ENCODE data around the gene LSS.
A peak's percentile ranks its signal among the peaks of the same experiment; 100 is the strongest.

The LSS gene

DNA sequence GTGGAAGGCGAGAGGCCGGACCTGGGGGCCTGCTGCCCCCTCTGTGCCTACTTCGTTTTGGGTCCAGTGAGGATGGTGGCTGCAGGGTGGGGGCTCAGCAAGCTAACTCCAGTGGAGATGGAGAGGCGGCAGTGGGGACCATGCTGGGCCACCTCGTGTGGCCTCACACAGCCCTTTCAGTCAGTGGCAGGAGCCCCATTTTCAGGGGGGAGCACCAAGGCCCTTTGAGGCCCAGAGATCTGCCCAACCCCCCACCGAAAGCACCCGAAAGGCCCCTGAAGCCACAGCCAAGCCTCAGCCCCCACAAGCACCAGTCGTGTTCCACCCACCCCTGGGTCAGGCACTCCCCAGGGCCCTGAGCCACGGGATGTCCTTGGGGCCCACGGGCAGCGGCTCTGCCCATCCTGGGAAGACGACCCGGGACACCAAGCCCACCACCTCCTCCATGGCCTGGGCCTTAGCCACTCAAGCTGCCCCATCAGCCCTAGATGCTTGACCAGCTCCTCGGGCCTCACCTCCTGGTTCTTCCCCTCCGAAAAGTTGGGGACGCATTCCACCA is 73.5 kb downstream of the LSS start:
- no peak for DNase-seq (ENCODE audit: low read depth in 2 of 2, low spot score in 1 of 2)

DNA sequence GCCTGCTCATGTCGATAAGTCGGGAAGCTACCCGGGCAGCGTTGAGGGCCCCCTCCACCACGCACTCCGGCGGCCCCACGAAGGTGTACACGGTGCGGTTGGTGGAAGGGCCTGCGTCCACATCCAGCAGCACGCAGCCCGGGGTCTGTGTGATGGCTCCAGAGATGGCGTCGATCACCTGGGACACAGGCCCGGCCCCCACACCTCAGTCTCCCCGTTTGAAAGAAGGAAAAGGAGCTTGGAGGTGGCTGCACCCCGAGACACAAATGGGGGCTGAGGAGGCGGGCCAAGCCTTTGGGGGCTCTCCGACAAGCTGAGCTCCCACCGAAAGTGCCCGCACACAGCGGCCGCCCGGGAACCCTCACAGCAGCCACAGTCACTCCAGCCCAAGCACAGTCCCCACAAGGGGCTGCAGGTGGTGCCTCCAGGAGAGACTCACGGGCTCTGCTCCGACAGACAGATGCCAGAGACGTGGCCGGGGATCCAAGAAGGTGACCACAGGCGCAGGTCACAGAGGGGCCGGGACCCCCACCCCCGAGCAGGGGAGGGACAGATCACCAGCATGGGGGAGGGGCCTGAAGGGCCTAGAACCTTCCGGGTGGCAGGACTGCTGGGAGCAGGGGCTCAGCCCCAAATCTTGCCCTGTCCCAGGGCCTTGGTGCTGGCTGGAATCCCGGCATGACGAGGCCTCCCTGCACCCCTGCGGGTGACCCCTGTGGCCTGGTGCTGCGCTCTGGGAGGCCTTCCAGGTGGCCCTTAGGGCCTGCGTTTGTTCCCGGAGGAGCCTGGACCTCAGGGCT is 74.2 kb downstream of the LSS start:
- DNase-seq (ENCODE audit: low read depth in 2 of 2, low spot score in 1 of 2): no peak

DNA sequence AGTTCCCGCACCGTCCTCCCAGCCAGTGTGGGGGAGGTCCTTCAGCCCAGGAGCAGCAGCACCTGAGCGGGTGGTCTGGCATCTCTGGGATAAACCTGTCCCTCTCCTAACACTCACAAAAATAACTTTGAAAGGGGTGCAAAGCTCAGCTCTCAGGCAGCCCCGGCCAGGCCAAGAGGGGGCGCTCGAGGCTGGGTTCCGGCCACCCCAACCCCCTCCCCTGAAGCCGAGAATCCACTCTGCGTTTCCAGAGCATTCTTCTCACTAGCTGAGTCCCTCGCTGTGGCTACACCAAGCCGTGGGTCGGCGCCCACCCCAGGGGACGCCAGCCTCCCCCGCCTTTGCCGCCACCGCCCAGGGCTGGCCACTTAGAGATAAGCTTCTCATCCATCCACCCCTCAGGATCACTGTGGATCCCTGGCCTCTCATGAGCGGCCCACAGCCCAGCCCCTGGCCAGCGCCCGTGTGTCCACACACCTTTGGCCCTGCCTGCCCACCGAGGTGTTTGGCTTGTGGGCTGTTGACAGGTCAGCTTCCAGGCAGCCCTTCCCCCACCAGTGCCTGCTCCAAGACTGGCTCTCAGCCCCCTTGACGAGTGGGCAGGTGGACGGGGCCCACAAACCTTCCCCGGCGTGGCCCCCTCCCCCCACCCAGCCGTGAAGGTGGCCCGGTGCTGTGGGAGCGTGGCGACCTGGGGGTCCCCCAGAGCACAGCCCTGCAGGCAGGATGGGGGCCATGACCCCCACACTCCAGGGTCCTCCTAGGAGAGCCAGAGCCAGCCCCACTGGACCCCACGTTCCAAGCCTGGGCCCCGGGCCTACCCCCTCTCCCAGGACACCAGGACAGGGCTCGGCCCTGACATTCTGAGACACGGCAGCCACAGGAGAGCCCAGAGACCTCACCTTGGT is 75.1 kb downstream of the LSS start:
- DNase-seq (ENCODE audit: low read depth in 2 of 2, low spot score in 1 of 2): peak in 1 of 2 donors; percentile 25

DNA sequence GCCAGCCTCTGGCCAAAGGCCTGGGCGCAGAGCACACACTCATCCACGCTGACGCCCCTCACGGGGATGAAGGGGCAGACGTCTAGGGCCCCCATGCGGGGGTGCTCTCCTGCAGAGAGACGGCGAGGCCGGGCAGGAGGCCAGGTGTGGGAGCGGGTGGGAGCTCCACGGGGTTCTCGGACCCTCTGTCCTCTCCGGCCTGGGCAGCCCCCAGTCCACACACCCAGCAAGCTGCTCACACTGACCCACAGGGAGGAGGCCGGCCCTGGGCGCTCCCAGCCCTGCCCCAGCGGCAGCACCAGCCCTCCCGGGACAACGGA is 75.7 kb downstream of the LSS start:
- DNase-seq (ENCODE audit: low read depth in 2 of 2, low spot score in 1 of 2): no peak

DNA sequence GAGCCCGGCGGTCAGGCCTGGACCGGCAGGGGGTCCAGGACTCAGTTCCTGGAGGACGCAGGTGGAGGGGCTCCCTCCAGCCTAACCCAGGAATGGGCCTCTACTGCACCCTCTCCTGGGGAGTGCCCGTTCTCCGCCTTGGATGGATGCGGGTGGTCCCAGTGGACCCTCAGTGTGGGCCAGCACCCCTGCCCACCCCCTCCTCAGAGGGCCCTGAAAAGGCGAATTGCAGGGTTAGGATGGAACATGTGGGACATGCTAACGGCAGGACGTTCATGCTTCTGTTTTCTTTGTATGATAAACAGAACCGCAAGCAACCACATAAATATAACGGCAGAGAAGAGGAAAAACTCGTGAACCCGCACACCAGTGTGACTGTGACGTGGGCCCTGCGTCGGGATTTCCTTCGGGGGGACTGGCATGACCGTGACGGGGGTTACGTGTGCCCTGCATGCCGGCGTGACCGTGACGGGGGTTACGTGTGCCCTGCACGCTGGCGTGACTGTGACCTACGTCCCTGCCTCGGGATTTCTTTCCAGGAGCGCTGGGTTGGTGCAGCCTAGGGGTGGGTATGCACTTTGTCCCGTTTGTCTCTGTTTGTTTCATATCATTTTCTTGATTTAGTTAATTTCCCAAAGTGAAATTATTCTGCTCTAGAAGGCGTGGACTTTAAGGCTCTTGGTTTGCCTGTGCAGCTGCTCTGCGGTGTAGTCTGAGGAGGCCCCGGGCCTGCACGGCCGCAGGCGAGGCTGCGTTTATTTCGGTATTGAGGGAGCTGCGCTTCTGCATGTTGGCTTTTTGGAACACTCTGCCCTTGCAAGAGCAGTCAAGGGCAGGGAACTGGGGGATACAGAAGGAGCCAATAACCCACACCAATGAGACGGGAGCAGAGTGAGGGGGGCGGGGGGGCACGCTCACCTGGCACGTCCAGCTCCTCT is 76.3 kb downstream of the LSS start:
- no peak for DNase-seq (ENCODE audit: low read depth in 2 of 2, low spot score in 1 of 2)

DNA sequence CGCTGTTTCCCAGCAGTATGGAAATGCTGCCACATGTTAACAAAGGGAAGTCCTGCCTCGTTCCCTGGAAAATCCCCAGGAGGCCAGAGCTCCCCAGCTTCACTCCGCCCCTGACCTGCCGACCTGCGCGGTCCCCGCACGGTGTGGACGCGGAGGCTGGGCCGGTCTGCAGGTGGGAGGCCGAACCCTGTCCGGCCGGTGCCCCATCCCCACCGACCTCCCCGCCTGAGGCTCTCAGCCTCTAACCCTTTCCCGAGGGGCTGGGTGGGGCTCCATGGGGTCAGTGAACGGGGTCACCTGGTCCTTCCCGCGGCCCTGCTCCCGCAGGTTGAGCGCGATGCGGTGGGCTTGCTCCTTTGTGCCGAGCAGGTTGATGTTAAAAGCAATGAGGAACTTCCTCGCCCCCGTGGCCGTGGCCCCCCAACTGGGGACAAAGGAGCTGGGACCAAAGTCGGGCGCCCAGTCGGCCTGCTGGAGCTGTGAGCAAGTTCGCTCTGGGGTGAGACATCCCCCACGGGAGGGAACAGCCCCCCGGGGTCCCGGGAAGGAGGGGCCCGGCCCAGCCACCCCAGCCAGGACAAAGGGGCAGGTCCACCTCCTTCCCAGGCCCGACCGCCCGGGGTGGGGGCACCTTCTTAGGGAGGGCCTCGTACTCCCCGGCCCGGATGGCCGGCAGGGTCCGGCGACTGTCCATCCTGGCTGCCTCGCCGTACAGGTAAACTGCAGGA is 77.1 kb downstream of the LSS start:
- no peak for DNase-seq (ENCODE audit: low read depth in 2 of 2, low spot score in 1 of 2)

DNA sequence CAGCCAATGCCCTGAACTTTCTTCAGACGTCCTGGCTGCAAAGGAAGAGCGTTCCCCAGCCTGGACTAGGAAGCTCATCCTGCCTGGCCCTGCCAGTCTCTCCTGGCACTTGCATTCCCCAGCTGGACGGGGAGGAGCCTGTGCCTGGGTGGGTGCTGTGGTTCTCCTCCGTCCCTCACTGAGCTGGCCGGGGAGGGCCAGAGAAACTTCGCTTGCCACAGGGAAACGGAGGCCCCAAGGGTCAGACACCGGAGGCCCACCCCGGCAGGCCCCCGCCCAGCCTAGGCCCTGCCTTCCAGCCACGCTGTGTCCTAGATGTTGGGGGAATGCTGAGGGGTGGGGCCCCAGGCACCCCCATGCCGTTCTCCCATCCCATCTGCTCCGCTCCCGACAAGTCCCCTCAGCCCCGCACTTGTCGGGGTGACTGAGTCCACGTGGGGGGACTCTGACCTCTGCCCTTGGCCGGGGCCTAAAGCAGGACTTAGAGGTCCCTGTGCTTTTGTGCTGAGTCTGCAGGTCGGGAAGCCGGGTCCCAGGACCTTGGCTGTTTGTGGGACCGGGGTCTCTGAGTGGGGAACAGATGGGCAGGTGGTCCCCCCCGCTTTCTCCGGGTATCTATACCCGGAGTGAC is 78.0 kb downstream of the LSS start:
- no peak for DNase-seq (ENCODE audit: low read depth in 2 of 2, low spot score in 1 of 2)

DNA sequence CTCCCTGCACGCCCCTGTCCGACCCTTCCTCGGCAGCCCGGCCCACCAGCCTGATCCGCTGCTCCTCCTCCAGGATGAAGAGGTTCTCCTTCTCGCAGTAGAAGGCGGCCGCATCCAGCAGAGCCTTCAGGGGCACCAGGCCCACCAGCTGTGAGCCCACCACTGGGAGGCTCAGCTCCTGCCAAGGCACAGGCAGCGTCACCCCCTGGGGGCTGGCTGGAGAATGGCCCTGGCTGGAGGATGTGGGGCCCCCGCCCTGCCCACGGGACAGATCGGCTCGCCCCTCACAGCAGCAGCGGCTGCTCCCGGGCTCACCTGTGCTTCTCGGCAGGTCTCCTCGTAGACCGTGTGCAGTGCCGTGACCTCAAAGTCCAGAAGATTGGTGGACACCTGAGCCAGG is 78.5 kb downstream of the LSS start:
- DNase-seq (ENCODE audit: low read depth in 2 of 2, low spot score in 1 of 2): no peak

DNA sequence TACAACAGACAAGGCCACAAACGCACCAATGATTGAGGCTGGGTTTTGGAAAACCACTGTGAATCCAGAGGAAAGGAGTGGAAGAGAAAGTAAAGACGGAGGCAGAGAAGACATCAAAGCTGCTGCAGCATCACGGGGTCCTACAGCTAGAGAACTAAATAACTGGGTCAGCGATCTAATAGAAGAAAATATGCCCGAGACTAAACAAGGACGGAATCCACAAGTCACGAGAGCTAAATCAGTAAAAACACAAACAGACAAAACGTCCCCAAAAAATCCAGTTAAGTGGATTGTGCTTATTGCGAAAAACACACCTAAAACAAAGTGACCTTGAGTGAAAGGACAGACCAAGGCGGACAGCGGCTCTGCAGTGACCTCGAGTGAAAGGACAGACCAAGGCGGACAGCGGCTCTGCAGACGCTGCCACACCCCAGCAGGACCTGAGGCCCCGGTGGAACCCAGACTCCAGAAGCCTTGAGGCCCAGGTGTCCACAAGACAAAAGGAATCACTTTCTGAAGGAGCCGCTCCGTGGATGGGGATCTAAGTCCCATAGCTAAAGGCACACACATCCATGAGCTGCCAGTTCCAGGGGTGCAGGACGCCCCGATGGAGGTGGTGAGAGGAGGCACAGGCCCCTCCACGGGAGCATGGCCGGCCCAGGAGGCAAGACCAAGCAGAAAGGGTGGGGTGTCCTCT is 79.2 kb downstream of the LSS start:
- DNase-seq (ENCODE audit: low read depth in 2 of 2, low spot score in 1 of 2): no peak

DNA sequence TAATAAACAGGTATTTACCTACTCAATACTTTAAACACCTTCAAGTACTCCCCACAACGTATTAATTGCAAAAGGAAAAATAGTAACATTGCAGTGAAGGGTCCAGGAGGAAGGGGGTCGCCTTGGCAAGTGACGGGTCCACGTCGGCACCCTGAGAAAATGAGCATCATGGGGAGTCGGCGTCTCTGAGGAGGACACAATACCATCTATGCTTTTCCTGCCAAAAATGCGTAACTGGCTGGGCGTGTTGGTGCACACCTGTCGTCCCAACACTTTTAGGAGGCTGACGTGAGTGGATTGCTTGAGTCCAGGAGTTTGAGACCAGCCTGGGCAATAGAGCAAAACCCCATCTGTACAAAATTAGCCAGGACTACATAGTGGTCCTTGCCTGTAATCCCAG is 80.5 kb downstream of the LSS start:
- no peak for DNase-seq (ENCODE audit: low read depth in 2 of 2, low spot score in 1 of 2)

DNA sequence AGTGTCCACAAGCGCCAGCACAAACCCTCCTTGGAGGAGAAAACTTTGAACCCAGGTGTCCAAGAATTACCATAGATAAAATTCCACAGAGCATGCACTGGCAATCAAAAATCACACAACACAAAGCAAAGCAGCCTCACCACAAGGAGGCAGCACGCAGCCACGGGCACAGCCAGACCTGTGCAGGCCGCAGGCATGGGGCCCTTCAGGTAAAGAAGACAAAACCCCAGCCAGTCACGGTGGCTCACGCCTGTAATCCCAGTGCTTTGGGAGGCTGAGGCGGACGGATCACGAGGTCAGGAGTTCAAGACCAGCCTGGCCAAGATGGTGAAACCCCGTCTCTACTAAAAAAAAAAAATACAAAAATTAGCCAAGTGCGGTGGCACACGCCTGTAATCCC is 81.1 kb downstream of the LSS start:
- DNase-seq (ENCODE audit: low read depth in 2 of 2, low spot score in 1 of 2): peak; percentile 9 to 10

DNA sequence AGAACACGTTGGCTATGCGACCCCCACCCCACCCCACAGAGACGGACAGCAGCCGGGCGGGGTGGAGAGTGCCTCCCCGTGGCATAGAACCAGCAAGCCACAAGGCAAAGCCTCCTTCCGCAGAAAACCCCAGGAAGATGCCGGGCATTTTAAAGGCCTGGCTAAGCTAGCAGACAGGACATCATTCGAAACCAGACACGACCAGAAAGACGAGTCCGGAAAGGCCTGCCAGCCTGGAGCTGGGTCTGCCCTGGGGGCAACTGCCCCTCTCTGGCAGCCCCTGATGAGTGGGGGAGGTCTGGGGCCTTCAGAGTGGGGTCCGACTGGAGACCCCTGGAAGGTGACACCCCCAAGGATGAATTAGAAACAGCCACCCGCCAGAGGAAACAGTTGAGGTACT is 81.7 kb downstream of the LSS start:
- DNase-seq (ENCODE audit: low read depth in 2 of 2, low spot score in 1 of 2): no peak

DNA sequence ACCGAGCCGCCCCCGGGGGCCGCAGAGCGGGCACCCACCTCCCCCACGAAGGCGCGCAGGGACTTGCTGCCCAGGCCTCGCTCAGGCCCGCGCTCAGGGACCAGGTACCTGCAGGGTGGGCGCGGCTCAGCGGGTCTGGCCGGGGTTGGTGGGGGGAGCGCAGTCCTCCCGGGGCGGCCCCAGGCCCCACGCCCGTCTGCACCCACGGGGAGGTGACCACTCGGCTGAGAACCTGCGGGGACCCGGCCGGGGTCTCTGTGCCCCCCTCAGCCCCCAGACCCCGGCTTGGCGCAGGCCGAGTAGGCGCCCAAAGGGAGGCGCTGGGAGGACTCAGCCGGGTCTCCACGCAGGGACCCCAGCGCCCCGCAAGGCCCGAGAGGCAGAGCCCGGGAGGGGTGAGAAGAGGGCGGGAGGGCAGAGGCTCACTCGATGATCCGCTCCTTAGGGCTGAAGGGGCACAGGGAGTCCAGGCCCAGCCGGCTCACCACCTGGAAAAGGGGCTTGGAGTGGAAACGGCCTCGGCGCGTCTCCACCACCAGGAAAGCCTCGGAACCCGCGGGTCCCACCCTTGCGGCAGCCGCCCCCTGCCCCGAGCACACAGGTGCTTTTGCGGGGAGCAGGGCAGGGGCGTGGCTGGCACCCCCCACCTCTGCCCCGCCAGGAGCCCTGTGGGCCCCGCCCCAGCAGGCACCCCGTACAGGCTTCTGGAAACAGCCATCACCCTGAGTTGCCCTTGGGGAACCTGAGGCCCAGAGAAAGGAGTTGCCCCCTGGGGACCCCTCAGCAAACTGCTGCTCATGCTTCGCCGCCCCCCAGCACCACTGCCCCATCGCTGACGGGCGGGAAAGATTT is 82.5 kb downstream of the LSS start:
- DNase-seq (ENCODE audit: low read depth in 2 of 2, low spot score in 1 of 2): no peak

DNA sequence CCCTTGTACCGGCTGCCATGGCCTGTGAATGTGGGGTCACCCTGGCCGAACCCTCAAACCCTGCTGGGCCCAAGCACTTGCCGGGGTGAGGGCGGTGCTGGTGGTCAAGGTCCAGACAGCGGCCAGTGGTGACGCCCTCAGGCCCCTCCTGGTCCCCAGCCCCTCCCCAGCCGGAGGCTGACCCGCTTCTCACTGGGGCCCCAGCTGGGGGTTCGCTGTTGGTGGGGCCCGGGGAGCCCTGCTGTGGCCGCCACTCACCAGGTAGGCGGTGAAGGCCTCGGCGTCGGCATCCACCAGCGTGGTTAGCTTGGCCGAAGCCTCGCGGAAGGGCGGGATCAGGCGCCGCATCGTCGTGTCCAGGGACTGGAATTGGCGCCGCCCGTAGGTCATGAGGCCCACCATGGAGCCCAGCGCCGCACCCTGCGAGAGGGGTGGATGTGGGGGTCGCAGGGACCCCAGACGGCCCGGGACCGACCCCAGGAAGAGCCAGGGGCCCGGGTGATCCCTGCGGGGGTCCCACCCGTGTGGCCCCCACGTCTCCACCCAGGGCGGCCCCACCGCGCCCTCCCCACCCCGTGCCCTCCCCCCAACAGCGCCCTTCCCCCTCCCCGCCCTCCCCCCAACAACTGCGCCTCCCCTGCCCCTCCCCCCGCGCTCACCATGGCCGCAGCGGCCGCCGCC is 83.3 kb downstream of the LSS start:
- DNase-seq (ENCODE audit: low read depth in 2 of 2, low spot score in 1 of 2): no peak

DNA sequence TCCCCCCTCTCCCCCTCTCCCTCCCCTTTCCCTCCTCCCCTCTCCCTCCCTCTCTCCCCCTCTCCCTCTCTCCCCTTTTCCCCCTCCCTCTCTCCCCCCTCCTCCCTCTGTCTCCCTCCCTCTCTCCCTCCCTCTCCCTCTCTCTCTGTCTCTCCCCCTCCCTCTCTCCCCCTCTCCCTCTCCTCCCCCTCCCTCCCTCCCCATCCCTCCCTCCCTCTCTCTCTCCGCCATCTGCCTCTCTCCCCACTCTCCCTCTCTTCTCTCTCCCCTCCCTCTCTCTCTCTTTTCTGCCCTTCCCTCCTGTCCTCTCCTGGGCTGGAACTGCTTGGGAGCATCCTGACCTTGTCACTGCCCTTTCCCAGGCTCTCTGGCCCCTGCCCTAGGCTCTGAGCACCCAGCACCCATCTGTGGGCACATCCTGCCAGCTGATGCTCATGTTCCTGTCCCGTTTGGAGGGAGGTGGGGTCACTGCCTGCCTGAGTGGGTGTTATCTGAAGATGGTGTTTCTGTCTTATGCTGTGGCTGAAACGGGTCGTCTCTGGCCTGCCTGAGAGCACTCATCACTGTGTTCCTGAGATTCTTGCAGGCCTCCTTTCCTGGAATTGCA is 84.0 kb downstream of the LSS start:
- DNase-seq (ENCODE audit: low read depth in 2 of 2, low spot score in 1 of 2): no peak

DNA sequence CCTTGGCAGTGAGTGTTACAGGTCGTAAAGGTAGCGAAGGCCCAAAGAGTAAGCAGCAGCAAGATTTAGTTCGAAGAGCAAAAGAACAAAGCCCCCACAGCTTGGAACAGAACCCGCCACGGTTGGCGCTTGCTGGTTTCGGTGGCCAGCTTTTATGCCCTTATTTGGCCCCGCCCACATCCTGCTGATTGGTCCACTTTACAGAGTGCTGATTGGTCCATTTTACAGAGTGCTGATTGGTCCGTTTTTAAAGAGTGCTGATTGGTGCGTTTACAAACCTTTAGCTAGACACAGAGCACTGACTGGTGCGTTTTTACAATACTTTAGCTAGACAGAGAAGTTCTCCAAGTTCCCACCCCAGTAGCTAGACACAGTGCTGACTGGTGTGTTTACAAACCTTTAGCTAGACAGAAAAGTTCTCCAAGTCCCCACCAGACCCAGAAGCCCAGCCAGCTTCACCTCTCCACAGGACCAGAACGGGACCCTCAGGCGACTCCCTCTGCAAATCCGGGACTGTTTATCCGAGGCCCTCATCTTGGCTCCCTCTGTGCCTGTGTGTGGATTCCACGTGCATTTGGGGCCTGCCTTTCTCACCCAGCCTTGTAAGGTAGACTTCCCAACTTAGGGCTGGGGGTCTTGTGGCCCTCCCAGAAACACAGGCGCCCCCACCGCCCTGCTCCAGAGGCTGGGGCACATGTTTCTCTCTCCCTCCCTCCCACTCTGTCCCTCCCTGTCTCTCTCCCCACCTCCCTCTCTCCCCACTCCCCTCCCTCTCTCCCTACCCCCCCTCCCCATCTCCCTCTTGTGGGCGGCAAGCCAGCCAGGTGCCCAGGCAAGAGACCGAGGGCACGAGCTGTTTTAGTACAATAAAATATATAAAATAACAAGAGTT is 85.7 kb downstream of the LSS start:
- no peak for DNase-seq (ENCODE audit: low read depth in 2 of 2, low spot score in 1 of 2)
